KBM-7 (cell line): ENCODE data around the gene TBL3.
"Not testable (repeated sequence)": the region's sequence is repeated elsewhere in the genome, so short reads cannot be mapped to it uniquely, and the experiment has no call there.

Experiments used
- DNase-seq: peaks from one replicate; pipeline ENCODE4 v3.0.0-alpha.2; 2015
- in situ Hi-C: fragments of 300-500 bp; cut with MboI; formaldehyde crosslinking; loops from 2 replicates; pipeline ENCODE4 v1.14.3; 2020; ENCODE audit warnings: low sequenced_read_pairs, low pct_unique_long_range_greater_than_20kb, mixed read lengths

Gene TBL3

DNA sequence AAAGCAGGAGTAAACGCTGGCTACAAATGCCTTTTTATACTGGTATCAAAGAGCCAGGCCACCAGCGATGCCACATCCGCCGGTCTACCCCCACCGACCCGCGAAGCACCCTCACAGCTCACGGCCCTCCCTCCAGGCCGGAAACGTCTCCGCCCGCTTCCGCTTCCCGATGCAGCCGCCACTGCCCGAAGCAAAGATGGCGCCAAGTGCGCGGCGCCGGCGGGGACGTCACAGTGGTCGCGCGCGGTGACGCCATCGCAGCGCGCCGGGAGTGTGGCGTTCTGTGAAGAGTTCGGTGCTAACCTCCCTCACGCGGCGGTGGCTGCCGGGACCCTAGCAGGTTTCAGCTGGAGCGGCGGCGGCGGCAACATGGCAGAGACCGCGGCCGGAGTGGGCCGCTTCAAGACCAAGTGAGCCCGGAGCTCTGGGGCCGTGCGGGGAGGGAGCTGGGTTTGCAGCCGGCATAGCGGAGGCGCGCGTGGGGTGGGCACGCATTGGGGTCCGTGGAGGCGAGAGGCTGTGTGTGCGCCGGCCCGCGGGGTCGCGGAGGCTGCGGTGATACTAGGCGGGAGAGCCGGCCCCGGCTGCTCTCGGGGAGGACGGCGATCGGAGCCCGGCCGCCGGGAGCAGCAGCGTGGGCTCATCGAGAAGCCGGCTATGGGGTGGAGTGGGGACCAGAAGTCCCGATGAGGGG is at the start of gene TBL3:
Gene TBL3, plus strand, starts transcription at position 258 of the 694 bp plus-strand sequence. Its CDS starts 112 bp downstream, at position 370.
- DNase-seq = peak; percentile 97
- in situ Hi-C loops = no loop called here

DNA sequence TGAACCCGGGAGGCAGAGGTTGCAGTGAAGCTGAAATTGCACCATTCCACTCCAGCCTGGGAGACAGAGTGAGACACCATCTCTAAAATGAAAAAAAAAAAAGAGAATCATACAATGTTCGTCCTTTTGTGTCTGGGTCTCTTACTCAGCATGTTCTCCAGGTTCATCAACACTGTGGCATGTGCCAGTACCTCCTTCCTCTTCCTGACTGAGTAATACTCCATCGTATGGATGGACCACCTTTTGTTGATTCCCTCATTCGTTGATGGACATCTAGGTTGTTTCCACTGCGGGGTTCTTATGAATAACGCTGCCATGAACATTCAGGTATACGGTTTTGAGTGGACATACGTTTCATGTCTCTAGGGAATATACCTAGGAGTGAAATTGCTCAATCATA is 49.5 kb upstream of the TBL3 start:
- in situ Hi-C loops = no loop called here
- no peak for DNase-seq

DNA sequence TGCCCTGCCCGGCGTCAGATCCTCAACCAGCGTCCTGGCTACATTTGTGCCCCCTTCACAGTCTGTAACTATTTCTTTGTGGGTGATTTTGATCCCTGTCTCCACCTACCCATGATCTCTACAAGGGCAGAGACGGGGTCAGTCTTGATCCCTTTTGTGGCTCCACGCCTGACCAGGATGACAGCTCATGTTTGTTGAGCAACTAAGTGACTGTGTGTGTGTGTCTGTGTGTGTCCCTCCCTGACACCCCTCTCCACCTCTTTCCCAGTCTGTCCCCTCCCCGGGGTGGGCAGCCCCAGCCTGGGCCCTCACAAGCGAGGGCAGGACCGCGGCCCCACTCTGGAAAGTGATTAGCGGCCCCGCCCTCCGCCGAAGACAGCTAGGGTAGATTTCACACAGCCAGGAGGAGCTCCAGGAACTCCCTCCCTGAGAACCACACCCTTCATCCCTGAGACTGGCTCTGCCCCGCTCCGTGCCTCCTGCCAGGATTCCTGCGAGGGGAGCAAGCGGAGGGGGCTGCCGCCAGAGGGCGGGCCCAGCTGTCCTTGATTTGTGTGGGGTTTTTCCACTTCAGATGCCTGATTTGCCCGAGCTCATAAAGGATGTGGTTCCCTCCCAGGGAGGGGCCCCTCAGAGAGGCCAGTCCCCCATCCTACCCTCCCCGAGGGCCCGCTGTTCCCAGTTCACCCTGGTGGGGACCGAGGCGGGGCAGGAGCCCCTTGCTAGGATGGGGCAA is 48.4 kb upstream of the TBL3 start:
- in situ Hi-C loops = no loop called here
- no peak for DNase-seq

DNA sequence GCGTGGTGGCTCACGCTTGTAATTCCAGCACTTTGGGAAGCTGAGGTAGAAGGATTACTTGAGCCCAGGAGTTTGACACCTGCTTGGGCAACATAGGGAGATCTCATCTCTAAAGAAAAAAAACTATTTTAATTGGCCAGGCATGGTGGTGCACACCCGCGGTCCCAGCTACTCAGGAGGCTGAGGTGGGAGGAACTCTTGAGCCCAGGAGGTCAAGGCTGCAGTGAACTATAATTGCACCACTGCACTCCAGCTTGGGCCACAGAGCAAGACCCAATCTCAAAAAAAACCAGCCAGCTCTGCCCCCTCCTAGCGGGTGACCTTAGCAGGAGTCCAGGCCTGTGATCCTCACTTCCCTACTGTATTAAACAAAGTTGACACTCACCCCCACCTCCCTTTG is 47.8 kb upstream of the TBL3 start:
- in situ Hi-C loops = no loop called here
- no peak for DNase-seq

DNA sequence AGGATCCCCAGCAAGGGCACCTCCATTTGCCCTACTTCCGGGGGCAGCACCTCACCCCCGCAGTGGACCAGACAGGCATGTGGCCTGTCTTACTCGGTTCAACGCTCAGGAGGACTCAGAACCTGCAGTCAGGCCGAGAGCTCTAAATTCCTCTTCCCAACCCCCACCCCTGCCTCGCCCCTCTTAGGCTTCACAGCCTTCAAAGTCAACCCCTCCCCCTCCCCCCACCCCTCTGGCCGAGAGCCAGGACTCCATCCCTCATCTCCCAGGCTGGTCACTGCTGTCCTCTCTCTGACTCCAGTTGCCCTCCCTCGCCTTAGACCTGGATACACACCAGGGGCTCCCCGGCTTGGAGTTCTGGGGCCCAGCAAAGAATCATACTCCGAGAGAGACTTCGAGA is 45.6 kb upstream of the TBL3 start:
- in situ Hi-C loops = no loop called here
- no peak for DNase-seq

DNA sequence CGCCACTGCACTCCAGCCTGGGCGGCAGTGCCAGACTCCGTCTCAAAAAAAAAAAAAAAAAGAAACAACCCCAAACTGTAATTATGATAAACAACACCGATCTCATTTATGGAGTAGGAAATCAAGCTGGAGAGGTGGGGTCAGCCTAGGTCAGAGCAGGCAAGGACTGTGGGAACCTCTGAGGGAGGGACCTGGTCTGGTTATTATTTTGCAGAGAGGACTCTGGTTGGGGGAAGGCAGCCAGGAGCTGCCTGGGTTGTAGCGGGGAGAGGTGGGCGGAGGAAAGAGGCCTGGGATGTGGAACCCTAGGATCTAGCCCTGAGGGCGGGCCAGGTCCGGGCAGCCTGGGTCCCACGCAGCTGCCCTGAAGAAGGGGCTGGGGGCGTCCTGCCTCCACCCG is 42.7 kb upstream of the TBL3 start:
- no peak for DNase-seq
- in situ Hi-C loops = no loop called here

DNA sequence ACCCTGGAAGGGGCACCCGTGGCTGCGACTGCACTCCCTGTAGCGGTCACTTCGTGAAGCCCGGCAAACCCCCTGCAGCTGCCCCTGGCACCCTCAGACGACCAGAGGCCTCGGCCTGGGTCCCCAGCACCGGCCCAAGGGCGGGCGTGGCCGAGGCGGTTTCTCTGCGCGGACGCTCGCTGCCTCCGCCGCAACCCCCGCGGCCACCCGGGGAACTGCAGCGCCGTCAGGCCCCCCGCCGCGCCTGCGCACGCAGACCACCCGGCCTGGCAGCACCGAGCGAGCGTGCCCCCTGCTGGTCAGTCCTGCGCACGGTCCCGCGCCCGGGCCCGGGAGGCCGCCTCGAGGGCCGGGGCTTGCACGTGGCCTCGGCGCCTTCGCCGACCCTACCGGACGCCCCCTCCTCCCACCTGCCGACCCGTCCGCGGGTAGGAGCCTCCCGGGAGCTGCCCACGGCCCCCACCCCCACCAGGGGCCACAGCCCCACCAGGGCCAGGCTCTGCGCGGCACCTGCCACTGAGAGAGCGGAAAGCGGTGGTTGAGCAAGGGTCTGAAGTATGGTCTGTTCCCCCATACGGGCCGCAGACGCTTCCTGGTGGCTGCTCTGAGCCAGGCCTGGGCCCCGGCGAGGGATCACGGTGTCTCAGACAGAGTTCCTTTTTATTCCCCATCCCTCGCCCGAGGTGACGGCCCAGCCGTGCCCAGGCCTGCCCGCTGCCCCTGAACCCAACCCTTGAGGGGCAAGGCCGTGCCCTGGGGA is 42.1 kb upstream of the TBL3 start:
- in situ Hi-C loops = no loop called here
- peak; percentile 90 for DNase-seq

DNA sequence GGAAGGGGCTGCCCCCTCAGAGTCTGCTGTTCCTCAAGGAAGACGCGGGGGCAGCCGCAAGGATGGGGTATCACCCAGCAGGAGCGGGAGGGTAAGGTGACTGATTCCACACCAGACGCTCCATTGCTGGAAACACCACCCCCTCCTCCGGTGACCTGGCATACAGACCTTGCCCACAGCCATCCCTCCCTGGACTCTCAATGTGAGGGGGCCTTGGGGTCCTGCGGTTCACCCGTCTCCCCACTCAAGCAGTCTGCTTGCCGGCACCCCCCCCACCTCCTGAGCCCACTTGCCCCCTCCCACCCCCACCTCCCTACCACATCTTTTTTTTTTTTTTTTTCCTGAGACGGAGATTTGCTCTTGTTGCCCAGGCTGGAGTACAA is 41.5 kb upstream of the TBL3 start:
- no peak for DNase-seq
- in situ Hi-C loops = no loop called here

DNA sequence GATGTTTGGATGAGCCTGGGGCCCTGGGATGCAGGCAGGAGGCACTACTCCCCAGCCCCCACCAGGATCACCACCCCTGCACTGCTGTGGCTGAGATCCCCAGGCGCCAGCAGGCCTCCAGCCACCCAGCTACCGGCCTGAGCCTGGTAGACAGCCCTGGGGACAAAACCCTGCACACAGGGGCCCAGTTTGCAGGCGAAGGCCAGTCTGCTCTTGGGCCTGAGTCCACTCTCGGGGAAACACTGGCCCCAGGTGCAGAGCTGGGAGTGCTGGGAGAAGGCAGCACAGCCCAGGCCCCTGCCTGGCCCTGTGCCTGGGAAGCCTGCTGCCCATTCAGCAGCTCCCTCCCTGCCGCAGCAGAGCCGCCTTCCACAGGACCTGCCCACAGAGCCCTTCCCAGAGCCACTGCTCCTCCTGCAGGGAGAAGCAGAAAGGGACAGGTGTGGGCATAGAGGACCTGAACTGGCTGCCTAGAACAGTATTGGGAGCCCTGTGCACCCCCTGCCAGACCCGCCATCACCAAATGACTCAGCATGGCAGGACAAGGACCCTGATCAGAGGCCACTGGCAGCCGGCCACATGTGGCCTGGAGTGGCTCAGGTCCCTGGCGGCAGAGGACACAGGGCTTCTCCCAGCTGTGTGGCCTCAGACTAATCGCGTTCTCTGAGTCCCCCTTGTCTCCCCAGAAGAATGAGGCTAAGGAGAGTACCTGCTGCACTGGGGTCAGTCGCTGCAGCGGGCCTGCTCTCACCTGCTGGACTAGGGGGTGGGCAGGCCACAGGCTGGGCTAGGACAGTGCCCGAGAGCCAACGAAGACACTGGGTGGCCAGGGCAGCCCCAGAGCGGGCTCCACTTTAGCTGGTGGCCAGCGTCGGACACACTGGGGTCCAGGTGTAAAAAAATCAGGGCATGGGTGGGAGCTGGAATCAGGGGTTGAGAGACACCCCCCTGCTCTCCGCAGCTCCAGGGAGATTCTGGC is 39.5 kb upstream of the TBL3 start:
- in situ Hi-C loops = no loop called here
- DNase-seq = no peak

DNA sequence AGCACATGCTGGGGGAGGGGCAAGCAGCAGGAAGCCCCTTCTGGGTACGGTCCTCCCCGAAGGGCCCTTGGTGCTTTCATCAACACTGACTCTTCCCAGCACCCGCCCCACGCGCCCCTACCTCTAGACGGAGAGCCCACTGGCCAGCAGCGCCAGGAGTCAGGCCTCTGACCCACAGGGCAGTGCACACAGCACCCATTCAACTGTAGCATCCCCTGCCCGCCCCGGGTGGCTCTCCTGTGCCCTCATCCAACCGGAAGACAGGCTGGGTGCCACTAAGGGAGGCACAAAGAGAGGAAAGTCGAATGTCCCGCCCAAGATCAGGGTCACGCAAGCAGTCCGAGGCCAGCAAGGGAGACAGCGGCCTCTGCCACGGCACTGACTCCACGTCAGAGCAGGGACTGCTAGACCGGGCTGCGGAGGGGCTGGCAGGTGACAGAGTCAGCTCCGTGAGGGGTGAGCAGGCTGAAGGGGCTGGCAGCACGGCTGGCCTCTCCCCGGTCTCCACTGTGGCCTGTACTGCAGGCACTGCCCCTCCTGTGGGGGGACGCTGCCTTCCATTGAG is 38.7 kb upstream of the TBL3 start:
- in situ Hi-C loops = no loop called here

DNA sequence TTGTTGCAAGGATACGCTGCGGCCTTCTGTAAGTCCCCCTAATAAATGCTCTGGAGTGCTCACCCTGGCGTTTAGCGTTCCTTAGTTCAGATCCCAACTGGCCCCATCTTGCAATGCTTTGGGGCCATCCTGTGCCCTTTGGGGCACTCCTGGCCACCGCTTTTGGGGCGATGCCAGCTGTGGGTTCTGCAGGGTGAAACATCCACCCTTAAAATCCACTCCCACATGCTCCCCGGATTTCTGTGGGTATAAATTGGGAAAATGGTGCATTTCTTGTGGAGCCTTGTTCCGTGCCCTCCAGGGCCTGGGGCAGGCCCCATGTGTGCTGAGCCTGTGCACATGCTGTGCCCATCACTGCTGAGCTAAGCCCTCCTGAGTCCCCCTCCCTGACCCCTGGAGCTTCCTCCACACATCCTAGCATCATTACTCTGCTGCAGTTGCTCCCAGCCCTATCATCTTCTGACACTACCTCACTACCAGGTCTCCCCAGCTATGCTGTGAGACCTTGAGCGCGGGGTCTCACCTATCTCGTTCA is 34.8 kb upstream of the TBL3 start:
- no peak for DNase-seq
- in situ Hi-C loops = no loop called here

More for the DNA sequence above, 38.7 kb upstream of the TBL3 start:
- DNase-seq = no peak

DNA sequence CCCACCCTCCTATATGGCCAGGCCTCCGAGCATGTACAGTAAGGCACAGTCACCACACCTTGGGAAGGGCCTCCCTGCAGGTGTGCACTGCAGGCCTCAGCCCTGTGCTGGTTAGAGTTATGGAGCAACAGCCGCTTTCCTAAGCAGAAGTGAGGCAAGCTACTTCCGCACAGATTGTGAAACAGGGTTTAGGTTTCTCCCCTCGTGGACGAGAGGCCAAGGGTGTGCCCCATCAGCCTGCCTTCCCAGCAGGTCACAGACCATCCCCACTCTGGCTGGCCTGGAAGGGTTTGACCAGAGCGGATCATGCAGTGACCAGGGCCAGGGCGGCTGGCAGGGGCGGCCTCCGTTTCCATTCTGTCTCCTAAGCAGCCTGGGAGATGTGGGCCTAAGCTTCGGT is 33.5 kb upstream of the TBL3 start:
- in situ Hi-C loops = no loop called here
- DNase-seq = no peak

DNA sequence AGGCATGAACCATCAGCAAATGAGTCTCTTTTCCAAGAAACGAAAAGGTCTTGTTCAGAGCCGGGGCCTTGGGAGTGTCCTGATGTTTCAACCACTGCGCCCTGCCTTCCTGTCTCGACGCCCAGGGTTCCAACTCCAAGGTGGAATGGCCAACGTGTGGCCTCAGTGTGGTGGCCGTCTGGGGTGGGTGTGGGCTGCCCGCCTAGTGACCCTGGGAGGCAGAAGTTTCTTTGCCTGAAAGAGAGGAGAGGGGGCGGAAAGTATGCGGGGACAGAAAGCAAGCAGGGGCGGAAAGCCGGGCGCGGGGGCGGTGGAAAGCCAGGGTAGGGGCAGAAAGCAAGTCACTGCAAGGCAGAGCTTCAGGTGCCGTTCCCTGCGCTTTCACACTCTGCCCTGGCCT is 32.9 kb upstream of the TBL3 start:
- no peak for DNase-seq
- in situ Hi-C loops = no loop called here

DNA sequence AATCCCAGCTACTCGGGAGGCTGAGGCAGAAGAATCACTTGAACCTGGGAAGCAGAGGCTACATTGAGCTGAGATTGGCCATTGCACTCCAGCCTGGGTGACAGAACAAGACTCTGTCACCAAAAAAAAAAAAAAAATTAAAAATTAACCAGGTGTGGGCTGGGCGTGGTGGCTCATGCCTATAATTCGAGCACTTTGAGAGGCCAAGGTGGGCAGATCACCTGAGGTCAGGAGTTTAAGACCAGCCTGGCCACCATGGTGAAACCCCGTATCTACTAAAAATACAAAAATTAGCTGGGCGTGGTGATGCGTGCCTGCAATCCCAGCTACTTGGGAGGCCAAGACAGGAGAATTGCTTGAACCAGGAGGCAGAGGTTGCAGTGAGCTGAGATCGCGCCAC is 32.0 kb upstream of the TBL3 start:
- in situ Hi-C loops, DNase-seq: not testable (repeated sequence)

DNA sequence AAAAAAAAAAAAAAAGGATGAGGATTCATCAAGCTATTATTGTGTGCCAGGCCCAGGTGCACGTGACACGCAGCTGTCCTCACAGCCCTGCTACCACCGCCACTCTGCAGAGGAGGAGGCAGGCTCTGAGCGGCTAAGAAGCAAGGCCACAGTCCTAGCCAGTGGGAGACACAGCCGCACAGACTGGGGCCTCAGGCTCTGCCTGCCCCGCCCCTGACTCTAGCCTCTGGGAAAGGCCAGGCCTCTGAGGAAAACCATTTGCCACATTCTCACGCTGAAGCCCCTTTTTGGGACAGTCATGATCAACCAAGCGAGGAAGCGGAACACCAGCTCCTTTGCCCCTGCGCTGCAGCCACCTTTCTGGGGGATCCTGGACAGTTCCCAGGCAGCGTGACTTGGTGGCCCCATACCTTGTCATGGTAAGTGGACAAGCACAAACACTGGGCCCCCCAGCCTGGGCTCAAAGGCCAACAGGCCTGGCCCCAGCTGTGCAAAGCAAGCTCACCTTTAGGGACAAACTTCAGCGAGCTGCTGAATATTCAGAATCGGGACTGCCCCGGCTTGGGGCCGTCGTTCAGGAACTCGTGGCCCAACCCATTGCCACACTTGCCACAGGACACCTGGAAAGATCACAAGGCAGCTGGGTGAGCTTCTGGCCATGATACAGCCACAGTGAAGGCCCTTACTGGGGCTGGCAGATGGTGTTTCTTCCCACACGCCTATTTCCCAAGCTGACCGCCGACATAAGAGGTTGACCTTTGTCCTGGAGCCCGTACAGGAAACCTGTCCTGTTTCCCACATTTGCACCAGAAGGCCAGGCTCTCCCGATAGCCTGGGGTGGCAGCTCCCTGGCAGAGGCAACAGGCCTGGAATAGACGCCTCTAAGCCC is 31.3 kb upstream of the TBL3 start:
- in situ Hi-C loops = no loop called here
- DNase-seq = no peak

DNA sequence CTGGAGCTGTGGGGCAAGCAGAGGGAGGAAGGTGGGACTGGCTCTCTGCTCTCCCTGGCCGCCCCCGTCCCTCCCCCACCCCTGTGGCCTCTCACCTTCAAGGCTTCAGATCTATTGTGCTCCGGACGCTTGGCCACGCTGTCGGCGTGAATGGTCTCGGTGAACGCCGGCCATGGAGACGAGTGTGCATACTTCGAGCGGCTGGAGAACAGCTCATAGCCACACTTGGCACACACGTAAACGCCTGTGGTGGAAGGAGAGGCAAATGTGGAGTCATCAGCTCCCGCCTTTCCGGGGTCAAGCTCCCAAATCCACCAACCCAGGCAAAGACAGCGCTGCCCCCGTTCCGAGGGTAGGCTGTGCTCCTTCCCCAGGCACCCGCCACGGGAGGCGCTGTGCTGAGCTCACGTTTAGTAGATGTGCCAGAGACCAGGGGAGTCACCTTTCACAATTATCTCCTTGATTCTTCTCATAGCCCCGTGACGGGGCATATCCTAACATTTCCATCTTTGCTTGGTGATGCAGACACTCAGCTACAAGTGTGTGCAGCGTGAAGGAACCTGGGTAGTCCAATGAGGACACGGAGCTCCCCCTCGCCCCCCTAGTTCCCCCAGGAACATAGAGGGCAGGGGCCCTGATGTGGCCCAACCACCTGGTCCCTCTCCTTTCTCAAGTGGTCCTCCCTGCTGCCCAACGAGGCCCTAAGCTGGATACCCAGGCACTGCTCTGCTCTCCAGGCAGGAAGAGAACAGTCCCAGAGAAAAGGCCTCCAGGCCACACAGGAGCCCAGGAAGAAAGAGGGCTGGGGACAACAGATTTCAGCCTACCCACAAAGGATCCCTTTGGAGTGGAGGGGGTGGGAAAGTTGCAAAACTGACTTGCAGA is 30.4 kb upstream of the TBL3 start:
- in situ Hi-C loops = no loop called here
- DNase-seq = no peak
